SK-N-MC (cell line): ENCODE measurements around the gene RNF148.

ENCODE experiments used
- DNase-seq: peaks from one replicate; pipeline ENCODE4 v3.0.0-alpha.2; 2011; ENCODE audit warnings: low read depth, low spot score
- H3K27ac ChIP-seq: fragments of 200-600 bp; sonication (generic); 2 replicates; pipeline ENCODE4 v1.5.1; 2016; ENCODE audit warnings: mixed run types
- H3K36me3 ChIP-seq: fragments of 200-600 bp; sonication (generic); 2 replicates; pipeline ENCODE4 v1.6.1; 2017; ENCODE audit warnings: antibody characterized with exemption, low read length, mixed read lengths; ENCODE audit not compliant: insufficient read depth
- H3K4me3 ChIP-seq: fragments of 200-600 bp; sonication (generic); 2 replicates; pipeline ENCODE4 v1.5.1; 2016
- H3K9ac ChIP-seq: fragments of 200-600 bp; sonication (generic); 2 replicates; pipeline ENCODE4 v1.8.0; 2017; ENCODE audit warnings: mixed run types, mixed read lengths; ENCODE audit not compliant: insufficient read length
- H3K9me3 ChIP-seq: fragments of 200-600 bp; sonication (generic); 2 replicates; pipeline ENCODE4 v1.6.1; 2017; ENCODE audit warnings: low read depth, mild to moderate bottlenecking, antibody characterized with exemption, low read length, moderate library complexity, mixed read lengths
- EZH2 ChIP-seq: fragments of 200-600 bp; sonication (generic); IDR thresholded peaks from one replicate; pipeline ENCODE4 v1.6.1; 2017; ENCODE audit warnings: antibody characterized with exemption
- FOXP2 ChIP-seq: optimal IDR thresholded peaks from 2 replicates; pipeline ENCODE3; 2011; ENCODE audit warnings: mild to moderate bottlenecking, moderate library complexity; ENCODE audit not compliant: insufficient read depth; ENCODE audit errors: extremely low read length, control extremely low read depth
- POLR2AphosphoS5 ChIP-seq: IDR thresholded peaks from 2 replicates; pipeline ENCODE4 v1.6.1; 2012; ENCODE audit warnings: mild to moderate bottlenecking, low read depth, low read length, borderline replicate concordance

RNF148 gene, protein sequence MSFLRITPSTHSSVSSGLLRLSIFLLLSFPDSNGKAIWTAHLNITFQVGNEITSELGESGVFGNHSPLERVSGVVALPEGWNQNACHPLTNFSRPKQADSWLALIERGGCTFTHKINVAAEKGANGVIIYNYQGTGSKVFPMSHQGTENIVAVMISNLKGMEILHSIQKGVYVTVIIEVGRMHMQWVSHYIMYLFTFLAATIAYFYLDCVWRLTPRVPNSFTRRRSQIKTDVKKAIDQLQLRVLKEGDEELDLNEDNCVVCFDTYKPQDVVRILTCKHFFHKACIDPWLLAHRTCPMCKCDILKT

DNA sequence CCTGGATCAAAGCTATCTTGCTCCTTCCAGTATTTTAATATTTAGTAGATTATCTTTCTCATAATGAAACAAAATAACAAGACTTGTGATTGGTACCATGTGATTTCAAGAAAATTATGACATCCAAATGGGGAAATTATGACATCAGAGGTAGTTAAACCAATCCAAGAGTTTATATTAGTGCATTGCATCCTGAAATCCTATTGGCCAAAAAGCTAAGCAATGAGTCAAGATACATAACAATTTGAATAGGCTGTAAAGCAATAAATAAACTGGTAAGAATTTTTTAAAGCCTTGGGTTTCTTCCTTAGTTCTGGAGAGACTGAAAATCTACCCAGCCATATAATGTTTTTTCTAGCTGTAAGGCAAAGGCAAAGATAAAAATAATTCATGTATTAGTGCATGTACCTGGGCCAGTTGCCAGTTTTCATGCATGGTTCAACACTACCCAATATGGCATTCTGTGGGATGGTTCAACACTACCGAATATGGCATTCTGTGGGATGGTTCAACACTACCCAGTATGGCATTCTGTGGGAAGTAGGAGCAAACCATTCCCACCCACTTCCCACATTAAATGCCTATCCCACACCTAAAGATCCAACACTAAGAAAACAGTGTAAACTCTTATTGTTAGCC, at the start of gene RNF148:
Gene RNF148 (minus strand): TSS at position 51 of the 639 bp plus-strand sequence. CDS start 172 bp downstream, outside the sequence.
- no peak for TF ChIP-seq POLR2AphosphoS5
- no peaks in the 10 kb centered on the region for H3K9me3 ChIP-seq
- no peak for DNase-seq
- no peak within 1 kb of the TSS for H3K27ac ChIP-seq
- no peak within 1 kb of the TSS for H3K4me3 ChIP-seq
- H3K9ac ChIP-seq: no peak within 1 kb of the TSS
- H3K36me3 ChIP-seq: no peaks in the 10 kb centered on the region; the same call in 1 of the 2 replicates

DNA sequence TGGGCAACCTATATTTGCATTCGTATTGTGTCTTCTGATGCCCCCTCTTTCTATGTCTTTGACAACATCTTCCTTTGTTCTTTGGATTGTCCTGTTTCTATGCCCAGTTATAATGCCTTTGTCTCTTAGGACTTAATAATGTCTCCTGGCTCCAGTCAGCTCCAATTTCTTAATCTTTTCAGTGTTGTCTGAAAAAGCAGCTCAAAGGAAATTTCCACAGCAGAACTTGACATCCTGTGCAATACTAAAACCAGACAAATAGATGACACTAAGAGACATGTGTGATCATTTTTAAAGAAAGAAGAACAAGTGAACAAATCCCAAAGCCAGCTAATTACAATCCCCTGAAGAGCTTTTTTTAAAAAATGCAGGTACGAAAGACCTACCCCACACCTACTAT, 47.7 kb upstream of the RNF148 start:
- TF ChIP-seq POLR2AphosphoS5 (no peak), FOXP2 (no peak), EZH2 (no peak)
- no peak overlapping the region for H3K4me3 ChIP-seq
- H3K36me3 ChIP-seq: no peaks in the 10 kb centered on the region
- DNase-seq: no peak
- no peak overlapping the region for H3K9ac ChIP-seq
- no peak overlapping the region for H3K27ac ChIP-seq
- H3K9me3 ChIP-seq: no peaks in the 10 kb centered on the region

DNA sequence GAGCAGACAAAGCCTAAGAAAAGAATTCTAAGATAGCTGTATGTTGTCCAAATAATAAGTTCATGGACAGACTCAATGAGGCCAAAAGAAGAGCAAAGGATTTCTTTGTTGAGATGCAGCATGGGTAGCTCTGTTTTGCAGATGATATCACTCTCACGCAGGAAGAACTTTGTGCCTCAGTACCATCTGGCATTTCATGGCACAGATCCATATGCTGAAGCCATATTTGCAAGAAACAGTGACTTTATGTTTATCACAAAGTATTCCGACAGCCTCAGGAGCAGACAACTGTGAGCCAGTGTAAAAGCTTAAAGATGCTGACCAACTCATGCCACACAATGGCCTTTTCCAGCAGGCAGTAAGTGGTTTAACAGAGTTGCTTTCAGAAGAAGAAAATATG, 45.5 kb upstream of the RNF148 start:
- no peaks in the 10 kb centered on the region for H3K9me3 ChIP-seq
- no peaks in the 10 kb centered on the region for H3K36me3 ChIP-seq
- TF ChIP-seq EZH2: no peak
- TF ChIP-seq POLR2AphosphoS5: no peak
- TF ChIP-seq FOXP2: no peak
- no peak overlapping the region for H3K27ac ChIP-seq
- H3K9ac ChIP-seq: no peak overlapping the region
- DNase-seq: no peak
- H3K4me3 ChIP-seq: no peak overlapping the region

DNA sequence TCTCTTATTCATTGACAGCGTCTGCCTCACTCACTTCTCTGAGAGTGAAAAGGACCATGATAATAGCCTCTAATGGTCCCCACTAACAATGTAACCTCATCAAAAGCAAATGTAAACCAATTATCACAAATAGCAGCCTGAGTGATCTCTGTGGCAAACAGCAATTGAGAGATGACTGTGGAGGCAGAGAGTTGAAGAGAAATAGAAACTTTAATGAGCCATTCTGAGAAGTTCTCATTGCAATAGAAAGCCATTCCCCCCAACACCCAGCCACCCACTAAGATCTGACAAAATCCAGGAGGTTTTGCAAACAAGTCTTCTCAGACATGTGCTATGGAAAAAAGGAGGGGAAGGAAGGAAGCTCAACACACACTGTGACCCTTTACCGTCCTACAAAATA, 44.2 kb upstream of the RNF148 start:
- Histone ChIP-seq H3K27ac (no peak overlapping the region), H3K36me3 (no peaks in the 10 kb centered on the region), H3K4me3 (no peak overlapping the region), H3K9me3 (no peaks in the 10 kb centered on the region), H3K9ac (no peak overlapping the region)
- DNase-seq: no peak
- TF ChIP-seq POLR2AphosphoS5: no peak
- TF ChIP-seq FOXP2: no peak

DNA sequence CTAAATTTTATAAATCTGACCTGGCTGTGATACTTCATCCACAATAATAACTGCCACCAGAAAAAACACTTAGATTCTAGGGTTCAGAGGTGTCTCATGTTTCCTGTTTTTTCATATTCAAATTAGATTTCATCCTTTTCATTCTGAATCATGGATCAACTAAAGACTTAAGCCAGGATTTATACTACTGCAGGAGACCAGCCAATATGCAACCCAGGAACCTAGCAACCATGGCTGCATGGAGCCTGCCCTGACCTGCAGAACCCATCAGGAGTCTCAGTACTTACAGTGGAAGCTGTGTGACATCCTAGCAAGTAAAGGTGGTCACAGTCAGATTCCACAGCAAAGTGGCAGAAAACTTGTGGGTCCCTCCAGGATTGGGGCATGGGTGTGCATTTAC, 40.5 kb upstream of the RNF148 start:
- H3K9me3 ChIP-seq: no peaks in the 10 kb centered on the region
- H3K4me3 ChIP-seq: no peak overlapping the region
- H3K36me3 ChIP-seq: no peaks in the 10 kb centered on the region
- H3K9ac ChIP-seq: no peak overlapping the region
- no peak for DNase-seq
- no peak for TF ChIP-seq EZH2
- no peak for TF ChIP-seq FOXP2
- no peak for TF ChIP-seq POLR2AphosphoS5
- H3K27ac ChIP-seq: no peak overlapping the region

DNA sequence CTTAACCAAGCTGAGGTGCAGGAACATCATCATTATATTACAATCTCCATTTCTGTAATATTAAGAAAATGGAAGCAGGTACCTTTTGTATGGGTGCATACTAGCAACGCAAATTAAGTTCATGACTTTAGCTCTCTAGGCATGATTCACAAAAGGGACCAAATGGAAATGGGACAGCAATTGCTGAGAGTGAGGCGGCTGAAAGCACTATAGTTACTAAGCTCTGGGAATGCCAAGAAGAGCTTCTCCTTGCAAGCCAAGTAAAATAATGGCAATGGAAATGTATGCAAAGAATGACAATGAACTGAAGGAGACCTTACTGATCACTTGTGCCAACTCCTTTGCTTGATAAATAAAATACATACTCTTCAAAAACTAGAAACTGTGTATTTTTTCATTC, 36.2 kb upstream of the RNF148 start:
- Histone ChIP-seq H3K9me3 (no peaks in the 10 kb centered on the region), H3K27ac (no peak overlapping the region), H3K9ac (no peak overlapping the region), H3K36me3 (peaks cover 5% of the 10 kb centered on the region; the same call in 1 of the 2 replicates), H3K4me3 (no peak overlapping the region)
- TF ChIP-seq EZH2: no peak
- no peak for TF ChIP-seq POLR2AphosphoS5
- no peak for TF ChIP-seq FOXP2
- no peak for DNase-seq

DNA sequence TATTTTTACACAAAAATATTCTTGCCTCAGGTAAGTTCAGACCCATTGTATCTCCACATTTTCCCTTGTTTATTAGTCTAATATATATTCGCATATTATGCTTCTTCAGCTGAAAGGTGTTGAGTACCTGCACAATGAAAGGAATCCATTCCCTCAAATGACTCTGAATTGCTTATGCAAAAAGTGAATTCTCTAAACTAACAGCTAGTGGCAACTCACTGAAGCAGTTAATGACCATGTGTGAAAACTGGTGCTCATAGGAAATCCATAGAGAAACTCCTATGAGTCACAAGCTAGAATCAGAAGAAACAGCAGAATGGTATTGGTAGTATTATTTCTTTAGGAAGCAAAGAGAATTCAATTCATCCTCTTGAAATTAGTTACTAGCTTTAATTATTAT, 33.5 kb upstream of the RNF148 start:
- H3K36me3 ChIP-seq: peaks cover 10% of the 10 kb centered on the region
- TF ChIP-seq FOXP2 (no peak), POLR2AphosphoS5 (no peak), EZH2 (no peak)
- no peak for DNase-seq
- H3K27ac ChIP-seq: peak overlapping the region; percentile 88
- H3K4me3 ChIP-seq: peak overlapping the region; percentile 63
- no peaks in the 10 kb centered on the region for H3K9me3 ChIP-seq
- no peak overlapping the region for H3K9ac ChIP-seq

DNA sequence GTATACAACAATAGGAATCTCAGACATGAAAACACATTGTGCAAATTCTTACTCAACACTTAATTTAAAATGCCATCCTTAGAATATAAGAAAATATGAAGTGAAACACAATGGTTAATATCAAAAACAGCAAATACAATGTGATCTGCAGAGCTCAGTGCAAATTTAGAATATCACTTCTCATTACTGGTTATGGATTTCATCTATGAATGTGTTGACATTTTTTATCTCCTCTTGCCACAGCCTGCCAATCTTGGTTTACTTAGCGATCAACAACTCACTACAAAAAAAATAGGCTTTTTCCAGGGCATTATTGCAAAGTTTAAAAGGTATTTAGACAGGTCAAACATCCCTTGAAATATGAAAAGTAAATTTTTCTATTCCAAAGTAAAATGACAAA, 25.0 kb upstream of the RNF148 start:
- no peak for DNase-seq
- Histone ChIP-seq H3K9ac (no peak overlapping the region), H3K27ac (no peak overlapping the region), H3K36me3 (no peaks in the 10 kb centered on the region), H3K4me3 (no peak overlapping the region), H3K9me3 (no peaks in the 10 kb centered on the region)
- TF ChIP-seq POLR2AphosphoS5: no peak
- TF ChIP-seq EZH2: no peak
- TF ChIP-seq FOXP2: no peak
